Endothelial cell of umbilical vein (primary cell): ENCODE results near the gene MLLT1. TPM values are rescaled to one million over a fixed set of nuclear protein-coding genes. Genes with fewer than 3 reads are reported as not detected.
A peak's percentile ranks its signal among the peaks of the same experiment; 100 is the strongest.

Experiments used
- BruUV-seq: library from RNA; stranded (reverse); fragments of 400-500 nt; replicated peaks from 2 replicates; lab custom pipeline; 2021; lab: Mats Ljungman, UMichigan
- CTCF ChIA-PET: fragments of 300-600, 350-600 bp; sonication (Branson Sonifier 250); formaldehyde crosslinking; loops from one replicate; lab custom pipeline; 2021; ENCODE audit warnings: antibody characterized with exemption, inconsistent platforms; lab: Charles Lee
- POLR2A ChIA-PET: fragments of 300-600, 350-600 bp; sonication (Branson Sonifier 250); formaldehyde crosslinking; loops from one replicate; lab custom pipeline; 2021; ENCODE audit warnings: antibody characterized with exemption, inconsistent platforms; lab: Charles Lee
- DNase-seq: peaks from one replicate; pipeline ENCODE4 v3.0.0-alpha.2; 2011; ENCODE audit warnings: low read depth, low spot score
- FAIRE-seq: peaks from 2 replicates; lab custom pipeline; 2011; peaks lifted over from hg19 to GRCh38; lab: Jason Lieb, UNC
- H2AFZ ChIP-seq: 2 replicates; pipeline ENCODE4 v1.6.0; 2012; ENCODE audit warnings: low read depth, low read length, control low read depth, inconsistent platforms
- H3K27ac ChIP-seq: 2 replicates; pipeline ENCODE4 v1.5.1; 2011; ENCODE audit warnings: low read depth, mild to moderate bottlenecking, control low read depth, low read length, moderate library complexity; ENCODE audit not compliant: insufficient read depth
- H3K27me3 ChIP-seq, 2 experiments: 2 replicates each; pipeline versions ENCODE4 v1.6.0 to v1.6.1; 2011; ENCODE audit warnings: low read length in 2 of 2, mixed read lengths in 1 of 2; ENCODE audit not compliant: control insufficient read depth in 2 of 2, insufficient read depth in 2 of 2
- H3K36me3 ChIP-seq, 2 experiments: 2 replicates in 1 of 2; 3 replicates in 1 of 2; pipeline ENCODE4 v1.5.1; 2011; ENCODE audit warnings: low read length in 2 of 2, mild to moderate bottlenecking in 1 of 2, moderate library complexity in 1 of 2; ENCODE audit not compliant: control insufficient read depth in 2 of 2, insufficient read depth in 2 of 2; ENCODE audit errors: extremely low read depth in 1 of 2
- H3K4me1 ChIP-seq: 3 replicates; pipeline ENCODE4 v1.5.1; 2011; ENCODE audit warnings: mild to moderate bottlenecking, low read length; ENCODE audit not compliant: control insufficient read depth, insufficient read depth; ENCODE audit errors: extremely low read depth
- H3K4me2 ChIP-seq: 2 replicates; pipeline ENCODE4 v1.6.1; 2011; ENCODE audit warnings: low read length, control low read depth, mixed read lengths; ENCODE audit not compliant: insufficient read depth
- H3K4me3 ChIP-seq, 3 experiments: fragments of 200-600 bp in 1 of 3; sonication (generic), shearing (Covaris generic) in 1 of 3; replicated peaks in 1 of 3; 2 replicates each; pipeline ENCODE4 v1.5.1; 2011 to 2016; ENCODE audit warnings: control low read depth in 3 of 3, low read length in 3 of 3, mild to moderate bottlenecking in 2 of 3, inconsistent platforms in 1 of 3, low read depth in 1 of 3, moderate library complexity in 1 of 3; ENCODE audit not compliant: insufficient read depth in 1 of 3
- H3K79me2 ChIP-seq: 2 replicates; pipeline ENCODE4 v1.6.0; 2012; ENCODE audit warnings: low read length, inconsistent platforms; ENCODE audit not compliant: control insufficient read depth, insufficient read depth
- H3K9ac ChIP-seq: replicated peaks from 2 replicates; pipeline ENCODE3; 2011; ENCODE audit warnings: low read length, control low read depth; ENCODE audit not compliant: insufficient read depth; ENCODE audit errors: extremely low read depth
- H3K9me1 ChIP-seq: replicated peaks from 3 replicates; pipeline ENCODE4 v1.6.0; 2011; ENCODE audit warnings: mild to moderate bottlenecking, low read length; ENCODE audit not compliant: control insufficient read depth, insufficient read depth; ENCODE audit errors: extremely low read depth
- H3K9me3 ChIP-seq: replicated peaks from 2 replicates; pipeline ENCODE4 v1.5.1; 2012; ENCODE audit warnings: low read length, inconsistent platforms; ENCODE audit not compliant: control insufficient read depth, insufficient read depth
- H4K20me1 ChIP-seq: replicated peaks from 2 replicates; pipeline ENCODE3; 2011; ENCODE audit warnings: mild to moderate bottlenecking, low read length; ENCODE audit not compliant: control insufficient read depth, insufficient read depth; ENCODE audit errors: extremely low read depth
- EZH2 ChIP-seq: IDR thresholded peaks from 2 replicates; pipeline ENCODE4 v1.6.1; 2012; ENCODE audit warnings: borderline replicate concordance, low read depth, mild to moderate bottlenecking, moderate library complexity, low read length, inconsistent platforms; ENCODE audit not compliant: severe bottlenecking
- FOS ChIP-seq: IDR thresholded peaks from 2 replicates; pipeline ENCODE4 v1.6.1; 2011; ENCODE audit warnings: mild to moderate bottlenecking, low read length, moderate library complexity, borderline replicate concordance; ENCODE audit not compliant: insufficient read depth
- GATA2 ChIP-seq: IDR thresholded peaks from 2 replicates; pipeline ENCODE4 v1.7.0; 2011; ENCODE audit warnings: low read depth, mild to moderate bottlenecking, moderate library complexity, mixed read lengths, low read length; ENCODE audit not compliant: insufficient read length, insufficient read depth
- JUN ChIP-seq: IDR thresholded peaks from 2 replicates; pipeline ENCODE4 v1.6.1; 2011; ENCODE audit warnings: borderline replicate concordance, low read depth; ENCODE audit not compliant: insufficient read length, insufficient read depth
- MYC ChIP-seq: IDR thresholded peaks from one replicate; pipeline ENCODE4 v1.6.1; 2011; ENCODE audit warnings: mild to moderate bottlenecking, low read depth, low read length
- POLR2A ChIP-seq: IDR thresholded peaks from 2 replicates; pipeline ENCODE4 v1.6.1; 2012; ENCODE audit warnings: low read depth, mild to moderate bottlenecking, control low read depth, low read length
- POLR2AphosphoS5 ChIP-seq: IDR thresholded peaks from 2 replicates; pipeline ENCODE4 v1.6.1; 2012; ENCODE audit warnings: low read depth, mild to moderate bottlenecking, control low read depth, low read length, moderate library complexity; ENCODE audit not compliant: insufficient read depth
- dilution Hi-C: fragments of 300-500 bp; cut with MboI; formaldehyde crosslinking; loops from one replicate; pipeline ENCODE4 v1.15.0; 2019; ENCODE audit warnings: low sequenced_read_pairs; ENCODE audit not compliant: extremely low pct_ligation_motif_present
- intact Hi-C: fragments of 100-400 bp; cut with micrococcal nuclease; formaldehyde crosslinking; loops from one replicate; pipeline ENCODE4 v1.10.0; 2022
- polyA plus RNA-seq, 4 experiments: library from polyadenylated mRNA; depleted of rRNA in 3 of 4; stranded (reverse) in 3 of 4; unstranded in 1 of 4; fragments of >200 nt; gene quantifications; 2 replicates each; pipeline versions ENCODE4 v1.2.1 to v1.2.3, GENCODE V29; 2011 to 2012; ENCODE audit warnings: missing spikeins in 1 of 4
- total RNA-seq: library from RNA; stranded (reverse); gene quantifications from 2 replicates; pipeline ENCODE4 v1.2.3, GENCODE V29; 2021
- TF ChIP-seq, protein P1 (sequence below), 2 donors: IDR thresholded peaks; 1 replicate in 1 of 2; 2 replicates in 1 of 2; pipeline ENCODE4 v1.5.1; 2011; ENCODE audit warnings: low read length in 2 of 2, mild to moderate bottlenecking in 2 of 2, moderate library complexity in 2 of 2, control low read depth in 1 of 2, inconsistent platforms in 1 of 2, low read depth in 1 of 2; ENCODE audit not compliant: insufficient read depth in 1 of 2; ENCODE audit errors: extremely low read depth in 1 of 2
- TF ChIP-seq, protein P2 (sequence below): IDR thresholded peaks from 2 replicates; pipeline ENCODE4 v1.6.1; 2011; ENCODE audit not compliant: insufficient read depth, insufficient read length

Gene MLLT1
- total and polyA plus RNA-seq, 2 donors (not counting 3 experiments of a cell fraction or from before 2014, with no cell fraction given): 43.9 to 84.8 TPM

- Histone ChIP-seq H4K20me1 (no peaks in the 10 kb centered on the region), H3K4me3 (no peak overlapping the region), H2AFZ (no peak overlapping the region), H3K9me3 (no peaks in the 10 kb centered on the region), H3K4me1 (peaks cover 69% of the 10 kb centered on the region), H3K4me2 (no peak overlapping the region), H3K79me2 (peaks cover 70% of the 10 kb centered on the region), H3K36me3 (no peaks in the 10 kb centered on the region), H3K27ac (peak overlapping the region; percentile 99), H3K9me1 (no peaks in the 10 kb centered on the region), H3K9ac (peak overlapping the region; percentile 88), H3K27me3 (no peaks in the 10 kb centered on the region)
- intact Hi-C loops (no loop called here), dilution Hi-C loops (no loop called here)
- ChIA-PET CTCF (interaction anchor here (1.6 to 3.4 kb wide), 4 partner anchors 17 to 32 kb away, joined by 7 to 37 read pairs (median 18); no protein-coding TSS in a partner anchor), POLR2A (no interaction called here)
- TF ChIP-seq, protein P1, sequence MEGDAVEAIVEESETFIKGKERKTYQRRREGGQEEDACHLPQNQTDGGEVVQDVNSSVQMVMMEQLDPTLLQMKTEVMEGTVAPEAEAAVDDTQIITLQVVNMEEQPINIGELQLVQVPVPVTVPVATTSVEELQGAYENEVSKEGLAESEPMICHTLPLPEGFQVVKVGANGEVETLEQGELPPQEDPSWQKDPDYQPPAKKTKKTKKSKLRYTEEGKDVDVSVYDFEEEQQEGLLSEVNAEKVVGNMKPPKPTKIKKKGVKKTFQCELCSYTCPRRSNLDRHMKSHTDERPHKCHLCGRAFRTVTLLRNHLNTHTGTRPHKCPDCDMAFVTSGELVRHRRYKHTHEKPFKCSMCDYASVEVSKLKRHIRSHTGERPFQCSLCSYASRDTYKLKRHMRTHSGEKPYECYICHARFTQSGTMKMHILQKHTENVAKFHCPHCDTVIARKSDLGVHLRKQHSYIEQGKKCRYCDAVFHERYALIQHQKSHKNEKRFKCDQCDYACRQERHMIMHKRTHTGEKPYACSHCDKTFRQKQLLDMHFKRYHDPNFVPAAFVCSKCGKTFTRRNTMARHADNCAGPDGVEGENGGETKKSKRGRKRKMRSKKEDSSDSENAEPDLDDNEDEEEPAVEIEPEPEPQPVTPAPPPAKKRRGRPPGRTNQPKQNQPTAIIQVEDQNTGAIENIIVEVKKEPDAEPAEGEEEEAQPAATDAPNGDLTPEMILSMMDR (IDR thresholded peaks at IDR 0.05; ENCODE audit: extremely low read depth in 1 of 2, insufficient read depth in 1 of 2, low read depth in 1 of 2, low read length in 2 of 2): no peak
- peak; percentile 15 for TF ChIP-seq POLR2AphosphoS5
- peak; percentile 46 for TF ChIP-seq FOS
- peak; percentile 30 for TF ChIP-seq MYC
- no peak for TF ChIP-seq POLR2A
- TF ChIP-seq EZH2: no peak
- no peak for TF ChIP-seq GATA2
- TF ChIP-seq JUN: peak; percentile 47
- TF ChIP-seq, protein P2, sequence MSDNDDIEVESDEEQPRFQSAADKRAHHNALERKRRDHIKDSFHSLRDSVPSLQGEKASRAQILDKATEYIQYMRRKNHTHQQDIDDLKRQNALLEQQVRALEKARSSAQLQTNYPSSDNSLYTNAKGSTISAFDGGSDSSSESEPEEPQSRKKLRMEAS: peak; percentile 62
- DNase-seq (peak; percentile 77), FAIRE-seq (peak; percentile 83)
- no TSS peak for BruUV-seq
Observed at GRCh38 chr19:6239401-6239844, 40.4 kb downstream of the MLLT1 start.
